Caco-2 (cell line): ENCODE data around the gene CXXC4. TPM values are rescaled to one million over a fixed set of nuclear protein-coding genes. Genes with fewer than 3 reads are reported as not detected.

Experiments used
- BruUV-seq: library from RNA; stranded (reverse); fragments of 400-500 nt; replicated peaks from 2 replicates; lab custom pipeline; 2021; lab: Mats Ljungman, UMichigan
- CTCF ChIA-PET: fragments of 300-600 bp; sonication (Branson Sonifier 250); formaldehyde crosslinking; loops from one replicate; lab custom pipeline; 2022; ENCODE audit warnings: antibody characterized with exemption; lab: Charles Lee
- POLR2A ChIA-PET: fragments of 300-600 bp; sonication (Branson Sonifier 250); formaldehyde crosslinking; loops from one replicate; lab custom pipeline; 2022; ENCODE audit warnings: antibody characterized with exemption; lab: Charles Lee
- DNase-seq, 2 experiments: peaks; one replicate each; pipeline versions ENCODE4 v3.0.0 to v3.0.0-alpha.2; 2020 to 2022
- H3K27me3 ChIP-seq: replicated peaks from 2 replicates; pipeline ENCODE4 v1.6.0; 2011; ENCODE audit warnings: low read length; ENCODE audit not compliant: control insufficient read depth, insufficient read depth
- H3K36me3 ChIP-seq: 2 replicates; pipeline ENCODE4 v1.5.1; 2011; ENCODE audit warnings: low read length; ENCODE audit not compliant: control insufficient read depth, insufficient read depth
- H3K4me1 ChIP-seq: fragments of 250-450 bp; sonication (Bioruptor Pico); 2 replicates; pipeline ENCODE4 v1.5.1; 2020; ENCODE audit warnings: mild to moderate bottlenecking
- H3K4me3 ChIP-seq: 2 replicates; pipeline ENCODE4 v1.5.1; 2011; ENCODE audit warnings: low read depth, mild to moderate bottlenecking, control low read depth, low read length
- H3K9me3 ChIP-seq: fragments of 250-450 bp; sonication (Bioruptor Pico); 2 replicates; pipeline ENCODE4 v1.5.1; 2020; ENCODE audit warnings: mild to moderate bottlenecking, moderate library complexity
- H3K27ac Mint-ChIP-seq: one replicate; pipeline ENCODE4 v1.8.0; 2022; ENCODE audit warnings: mixed read lengths; ENCODE audit not compliant: unreplicated experiment
- H3K27me3 Mint-ChIP-seq: one replicate; pipeline ENCODE4 v1.8.0; 2022; ENCODE audit warnings: mixed read lengths; ENCODE audit not compliant: insufficient read depth, unreplicated experiment
- H3K36me3 Mint-ChIP-seq: one replicate; pipeline ENCODE4 v1.8.0; 2022; ENCODE audit warnings: mild to moderate bottlenecking, mixed read lengths; ENCODE audit not compliant: insufficient read depth, unreplicated experiment
- H3K4me1 Mint-ChIP-seq: one replicate; pipeline ENCODE4 v1.8.0; 2022; ENCODE audit warnings: low read depth, mixed read lengths; ENCODE audit not compliant: unreplicated experiment
- H3K4me3 Mint-ChIP-seq: one replicate; pipeline ENCODE4 v1.8.0; 2022; ENCODE audit warnings: mild to moderate bottlenecking, moderate library complexity, mixed read lengths; ENCODE audit not compliant: unreplicated experiment
- H3K9me3 Mint-ChIP-seq: one replicate; pipeline ENCODE4 v1.8.0; 2022; ENCODE audit warnings: mixed read lengths; ENCODE audit not compliant: unreplicated experiment
- intact Hi-C: fragments of 100-400 bp; cut with micrococcal nuclease; formaldehyde crosslinking; loops from one replicate; pipeline ENCODE4 v1.10.0; 2022; ENCODE audit not compliant: unreplicated experiment
- total RNA-seq: library from RNA; stranded (reverse); gene quantifications from 2 replicates; pipeline ENCODE4 v1.2.3, GENCODE V29; 2022
- TF ChIP-seq, protein P1 (sequence below), 2 experiments: fragments of 200-600 bp in 1 of 2; IDR thresholded peaks; 1 replicate in 1 of 2; 2 replicates in 1 of 2; pipeline versions ENCODE4 v1.5.1 to v1.8.0; 2011 to 2022; ENCODE audit warnings: antibody characterized with exemption in 1 of 2, control low read depth in 1 of 2, inconsistent platforms in 1 of 2, low read depth in 1 of 2, low read length in 1 of 2, mild to moderate bottlenecking in 1 of 2, moderate library complexity in 1 of 2; ENCODE audit not compliant: insufficient read depth in 1 of 2, severe bottlenecking in 1 of 2, unreplicated experiment in 1 of 2

Gene CXXC4
- total RNA-seq, 1 experiment from 2014 or later = 2.9 TPM

GRCh38 chr4:104425948-104426347 lies 68.7 kb downstream of the CXXC4 start:
- CTCF ChIA-PET = no interaction called here
- POLR2A ChIA-PET = no interaction called here
- no peaks in the 10 kb centered on the region for H3K4me1 ChIP-seq
- no peak overlapping the region for H3K4me3 ChIP-seq
- TF ChIP-seq, protein P1, sequence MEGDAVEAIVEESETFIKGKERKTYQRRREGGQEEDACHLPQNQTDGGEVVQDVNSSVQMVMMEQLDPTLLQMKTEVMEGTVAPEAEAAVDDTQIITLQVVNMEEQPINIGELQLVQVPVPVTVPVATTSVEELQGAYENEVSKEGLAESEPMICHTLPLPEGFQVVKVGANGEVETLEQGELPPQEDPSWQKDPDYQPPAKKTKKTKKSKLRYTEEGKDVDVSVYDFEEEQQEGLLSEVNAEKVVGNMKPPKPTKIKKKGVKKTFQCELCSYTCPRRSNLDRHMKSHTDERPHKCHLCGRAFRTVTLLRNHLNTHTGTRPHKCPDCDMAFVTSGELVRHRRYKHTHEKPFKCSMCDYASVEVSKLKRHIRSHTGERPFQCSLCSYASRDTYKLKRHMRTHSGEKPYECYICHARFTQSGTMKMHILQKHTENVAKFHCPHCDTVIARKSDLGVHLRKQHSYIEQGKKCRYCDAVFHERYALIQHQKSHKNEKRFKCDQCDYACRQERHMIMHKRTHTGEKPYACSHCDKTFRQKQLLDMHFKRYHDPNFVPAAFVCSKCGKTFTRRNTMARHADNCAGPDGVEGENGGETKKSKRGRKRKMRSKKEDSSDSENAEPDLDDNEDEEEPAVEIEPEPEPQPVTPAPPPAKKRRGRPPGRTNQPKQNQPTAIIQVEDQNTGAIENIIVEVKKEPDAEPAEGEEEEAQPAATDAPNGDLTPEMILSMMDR (IDR thresholded peaks at IDR 0.05; ENCODE audit: insufficient read depth in 1 of 2, low read depth in 1 of 2, low read length in 1 of 2, severe bottlenecking in 1 of 2, unreplicated experiment in 1 of 2) = no peak
- no peaks in the 10 kb centered on the region for H3K36me3 ChIP-seq
- Mint-ChIP-seq H3K4me1 (no peaks in the 10 kb centered on the region), H3K9me3 (no peaks in the 10 kb centered on the region), H3K27ac (no peak overlapping the region), H3K27me3 (no peaks in the 10 kb centered on the region), H3K4me3 (no peak overlapping the region), H3K36me3 (no peaks in the 10 kb centered on the region)
- no peak for DNase-seq
- BruUV-seq = no TSS peak
- H3K9me3 ChIP-seq = no peaks in the 10 kb centered on the region
- no peaks in the 10 kb centered on the region for H3K27me3 ChIP-seq
- intact Hi-C loops = no loop called here

- H3K27me3 ChIP-seq = no peaks in the 10 kb centered on the region
- no TSS peak for BruUV-seq
- DNase-seq = no peak
- TF ChIP-seq, protein P1 (IDR thresholded peaks at IDR 0.05; ENCODE audit: insufficient read depth in 1 of 2, low read depth in 1 of 2, low read length in 1 of 2, severe bottlenecking in 1 of 2, unreplicated experiment in 1 of 2) = no peak
- no peak overlapping the region for H3K4me3 ChIP-seq
- no peaks in the 10 kb centered on the region for H3K4me1 ChIP-seq
- no peaks in the 10 kb centered on the region for H3K4me1 Mint-ChIP-seq
- no peaks in the 10 kb centered on the region for H3K9me3 Mint-ChIP-seq
- H3K36me3 Mint-ChIP-seq = no peaks in the 10 kb centered on the region
- H3K4me3 Mint-ChIP-seq = no peak overlapping the region
- no peaks in the 10 kb centered on the region for H3K27me3 Mint-ChIP-seq
- intact Hi-C loops = no loop called here
- ChIA-PET CTCF (no interaction called here), POLR2A (no interaction called here)
- no peak overlapping the region for H3K27ac Mint-ChIP-seq
- H3K36me3 ChIP-seq = no peaks in the 10 kb centered on the region
- H3K9me3 ChIP-seq = no peaks in the 10 kb centered on the region
These were observed 69.7 kb downstream of the CXXC4 start for GRCh38 chr4:104424989-104425388.

DNA sequence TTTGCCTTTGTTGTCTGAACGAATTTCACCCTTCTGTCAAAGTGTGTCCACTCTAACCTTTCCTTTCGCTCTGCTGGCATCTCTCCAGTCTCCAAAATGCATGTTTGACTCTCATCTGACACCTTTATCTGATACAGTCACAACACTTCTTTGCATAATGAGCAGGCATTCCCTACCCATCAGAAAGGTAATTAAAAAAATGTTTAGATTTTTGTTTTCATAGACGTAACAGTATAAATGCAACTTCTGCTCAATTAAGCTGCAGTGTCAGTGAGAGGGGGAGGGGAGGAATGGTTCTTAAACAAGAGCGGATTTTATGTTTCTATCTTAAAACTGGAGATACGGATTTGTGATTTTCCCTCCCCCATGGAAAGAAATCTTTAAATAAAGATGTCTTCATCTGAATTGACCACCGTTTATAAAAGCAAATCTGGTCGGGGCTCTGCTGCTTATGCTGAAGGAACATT lies 70.2 kb downstream of the CXXC4 start:
- H3K27me3 ChIP-seq = no peaks in the 10 kb centered on the region
- no peak overlapping the region for H3K4me3 Mint-ChIP-seq
- no TSS peak for BruUV-seq
- ChIA-PET POLR2A (no interaction called here), CTCF (no interaction called here)
- TF ChIP-seq, protein P1 (IDR thresholded peaks at IDR 0.05; ENCODE audit: insufficient read depth in 1 of 2, low read depth in 1 of 2, low read length in 1 of 2, severe bottlenecking in 1 of 2, unreplicated experiment in 1 of 2) = no peak
- no peaks in the 10 kb centered on the region for H3K36me3 Mint-ChIP-seq
- no peak overlapping the region for H3K4me3 ChIP-seq
- no peak for DNase-seq
- no peaks in the 10 kb centered on the region for H3K27me3 Mint-ChIP-seq
- no peak overlapping the region for H3K27ac Mint-ChIP-seq
- H3K9me3 Mint-ChIP-seq = no peaks in the 10 kb centered on the region
- H3K4me1 ChIP-seq = no peaks in the 10 kb centered on the region
- no peaks in the 10 kb centered on the region for H3K9me3 ChIP-seq
- intact Hi-C loops = no loop called here
- no peaks in the 10 kb centered on the region for H3K4me1 Mint-ChIP-seq
- no peaks in the 10 kb centered on the region for H3K36me3 ChIP-seq
